PFSK-1 (cell line): ENCODE measurements around the gene AIRE.

Source experiments
- FOXP2 ChIP-seq: optimal IDR thresholded peaks from 2 replicates; pipeline ENCODE3; 2011; ENCODE audit warnings: borderline replicate concordance, control low read depth, inconsistent platforms; ENCODE audit not compliant: insufficient read depth; ENCODE audit errors: extremely low read length, extremely low read depth
- POLR2AphosphoS5 ChIP-seq: IDR thresholded peaks from 2 replicates; pipeline ENCODE4 v1.6.1; 2012; ENCODE audit warnings: low read depth, mild to moderate bottlenecking, control low read depth, low read length, moderate library complexity
- SIN3A ChIP-seq: IDR thresholded peaks from 2 replicates; pipeline ENCODE4 v1.6.1; 2012; ENCODE audit warnings: mild to moderate bottlenecking, low read length, moderate library complexity, borderline replicate concordance; ENCODE audit not compliant: insufficient read depth
- TAF1 ChIP-seq: IDR thresholded peaks from 2 replicates; pipeline ENCODE4 v1.6.1; 2012; ENCODE audit warnings: low read length, control low read depth, borderline replicate concordance; ENCODE audit not compliant: insufficient read depth
- TF ChIP-seq, protein P1 (sequence below), 2 experiments: IDR thresholded peaks; 2 replicates each; pipeline versions ENCODE4 v1.6.1 to v1.8.0; 2011 to 2012; ENCODE audit warnings: low read depth in 2 of 2, low read length in 2 of 2, control low read depth in 1 of 2, inconsistent platforms in 1 of 2, mild to moderate bottlenecking in 1 of 2, moderate library complexity in 1 of 2; ENCODE audit not compliant: insufficient read depth in 1 of 2

AIRE gene

DNA sequence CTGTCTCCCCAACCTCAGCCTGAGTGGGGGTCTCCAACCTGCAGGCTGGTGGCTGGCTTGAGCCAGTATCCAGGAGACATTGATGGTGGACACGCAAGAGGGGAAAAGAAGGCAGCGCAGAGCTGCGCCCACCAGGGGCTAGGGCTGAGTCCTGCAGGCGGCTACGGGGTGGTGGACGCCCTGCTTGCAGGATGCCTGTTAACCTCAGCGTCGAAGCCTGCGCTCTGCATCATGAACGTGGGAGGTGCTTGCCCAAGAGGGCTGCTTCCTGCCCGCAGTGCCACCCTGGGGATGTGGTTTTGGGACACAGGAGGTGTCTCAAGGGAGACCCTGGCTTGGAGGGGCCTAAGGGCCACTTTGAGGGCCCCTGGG, 41.9 kb downstream of the AIRE start:
- no peak for TF ChIP-seq SIN3A
- no peak for TF ChIP-seq FOXP2
- TF ChIP-seq, protein P1, sequence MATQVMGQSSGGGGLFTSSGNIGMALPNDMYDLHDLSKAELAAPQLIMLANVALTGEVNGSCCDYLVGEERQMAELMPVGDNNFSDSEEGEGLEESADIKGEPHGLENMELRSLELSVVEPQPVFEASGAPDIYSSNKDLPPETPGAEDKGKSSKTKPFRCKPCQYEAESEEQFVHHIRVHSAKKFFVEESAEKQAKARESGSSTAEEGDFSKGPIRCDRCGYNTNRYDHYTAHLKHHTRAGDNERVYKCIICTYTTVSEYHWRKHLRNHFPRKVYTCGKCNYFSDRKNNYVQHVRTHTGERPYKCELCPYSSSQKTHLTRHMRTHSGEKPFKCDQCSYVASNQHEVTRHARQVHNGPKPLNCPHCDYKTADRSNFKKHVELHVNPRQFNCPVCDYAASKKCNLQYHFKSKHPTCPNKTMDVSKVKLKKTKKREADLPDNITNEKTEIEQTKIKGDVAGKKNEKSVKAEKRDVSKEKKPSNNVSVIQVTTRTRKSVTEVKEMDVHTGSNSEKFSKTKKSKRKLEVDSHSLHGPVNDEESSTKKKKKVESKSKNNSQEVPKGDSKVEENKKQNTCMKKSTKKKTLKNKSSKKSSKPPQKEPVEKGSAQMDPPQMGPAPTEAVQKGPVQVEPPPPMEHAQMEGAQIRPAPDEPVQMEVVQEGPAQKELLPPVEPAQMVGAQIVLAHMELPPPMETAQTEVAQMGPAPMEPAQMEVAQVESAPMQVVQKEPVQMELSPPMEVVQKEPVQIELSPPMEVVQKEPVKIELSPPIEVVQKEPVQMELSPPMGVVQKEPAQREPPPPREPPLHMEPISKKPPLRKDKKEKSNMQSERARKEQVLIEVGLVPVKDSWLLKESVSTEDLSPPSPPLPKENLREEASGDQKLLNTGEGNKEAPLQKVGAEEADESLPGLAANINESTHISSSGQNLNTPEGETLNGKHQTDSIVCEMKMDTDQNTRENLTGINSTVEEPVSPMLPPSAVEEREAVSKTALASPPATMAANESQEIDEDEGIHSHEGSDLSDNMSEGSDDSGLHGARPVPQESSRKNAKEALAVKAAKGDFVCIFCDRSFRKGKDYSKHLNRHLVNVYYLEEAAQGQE (IDR thresholded peaks at IDR 0.05; ENCODE audit: insufficient read depth in 1 of 2, low read depth in 2 of 2, low read length in 2 of 2): no peak
- no peak for TF ChIP-seq TAF1

DNA sequence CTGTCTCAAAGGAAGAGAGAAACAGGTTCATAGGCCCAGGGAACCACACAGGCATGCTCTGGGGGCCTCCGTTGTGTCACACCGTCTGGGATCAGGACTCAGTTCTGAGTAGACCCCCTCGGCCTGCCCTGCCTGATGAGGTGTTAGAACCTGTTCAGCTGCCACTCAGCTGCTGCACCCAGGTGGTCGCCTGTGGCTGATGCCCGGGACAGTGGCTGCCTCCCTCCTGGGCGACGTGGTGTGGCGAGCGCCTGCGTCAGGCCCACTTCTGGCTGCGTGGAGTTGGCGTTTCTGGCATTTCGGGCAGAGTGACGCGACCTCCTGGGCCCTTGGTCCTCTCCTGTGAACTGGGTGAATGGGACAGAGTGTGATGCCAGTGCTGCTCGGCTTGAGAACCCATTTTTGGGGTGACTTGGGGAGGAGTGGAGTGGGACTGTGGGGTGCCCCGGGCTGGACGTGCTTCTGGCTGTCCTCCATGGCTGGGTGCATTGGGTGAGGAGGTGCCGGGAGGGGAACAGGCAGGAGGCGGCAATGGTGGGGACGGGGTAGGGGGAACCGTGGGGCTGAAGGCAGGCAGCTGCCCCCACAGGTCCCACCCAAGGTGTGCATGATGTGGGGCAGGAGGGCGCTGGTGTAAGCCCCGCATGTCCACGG, 42.7 kb downstream of the AIRE start:
- TF ChIP-seq, protein P1 (IDR thresholded peaks at IDR 0.05; ENCODE audit: insufficient read depth in 1 of 2, low read depth in 2 of 2, low read length in 2 of 2): no peak
- TF ChIP-seq SIN3A (no peak), TAF1 (no peak), POLR2AphosphoS5 (0 out of 2 replicates have a peak, but pooled peaks have one; percentile 1), FOXP2 (no peak)

DNA sequence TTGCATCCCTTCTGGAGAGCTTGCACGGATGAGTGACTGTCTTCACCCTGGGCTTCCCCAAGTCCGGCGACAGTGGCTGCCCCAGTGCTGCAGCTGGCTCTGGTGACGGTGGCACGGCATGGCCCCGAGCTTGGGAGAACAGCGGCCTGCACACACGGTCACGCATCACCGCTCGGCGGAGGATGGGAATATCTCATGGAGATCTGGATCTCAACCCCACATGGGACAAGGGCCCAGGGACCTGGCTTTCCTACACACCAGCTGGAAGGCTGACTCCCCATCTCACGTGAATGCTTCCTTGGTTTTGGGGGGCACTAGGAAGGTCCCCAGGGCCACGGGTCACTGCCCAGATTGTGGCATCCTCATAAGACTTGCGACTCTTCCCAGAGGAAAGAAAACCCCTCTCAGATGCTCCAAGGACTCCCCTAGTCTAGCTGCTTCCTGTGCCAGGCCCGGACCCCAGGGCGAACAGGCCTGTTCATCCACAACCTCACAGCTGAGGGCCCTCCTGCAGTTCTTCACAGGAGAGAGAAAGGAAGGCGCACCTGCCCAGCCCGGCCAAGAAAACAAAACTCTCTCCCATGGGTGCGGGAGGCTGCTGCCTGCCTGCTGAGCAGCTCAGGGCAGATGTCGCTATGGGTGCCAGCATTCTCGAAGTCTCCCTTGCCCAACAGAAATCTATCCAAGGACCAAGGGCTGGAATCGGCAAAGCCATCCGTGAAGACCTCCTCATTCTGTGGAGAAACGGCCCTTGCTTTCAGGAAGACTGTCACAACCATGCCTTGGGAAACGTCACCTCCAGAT, 43.6 kb downstream of the AIRE start:
- no peak for TF ChIP-seq SIN3A
- no peak for TF ChIP-seq FOXP2
- TF ChIP-seq TAF1: no peak
- TF ChIP-seq, protein P1 (IDR thresholded peaks at IDR 0.05; ENCODE audit: insufficient read depth in 1 of 2, low read depth in 2 of 2, low read length in 2 of 2): no peak
- no peak; the same call in 1 of the 2 replicates for TF ChIP-seq POLR2AphosphoS5

DNA sequence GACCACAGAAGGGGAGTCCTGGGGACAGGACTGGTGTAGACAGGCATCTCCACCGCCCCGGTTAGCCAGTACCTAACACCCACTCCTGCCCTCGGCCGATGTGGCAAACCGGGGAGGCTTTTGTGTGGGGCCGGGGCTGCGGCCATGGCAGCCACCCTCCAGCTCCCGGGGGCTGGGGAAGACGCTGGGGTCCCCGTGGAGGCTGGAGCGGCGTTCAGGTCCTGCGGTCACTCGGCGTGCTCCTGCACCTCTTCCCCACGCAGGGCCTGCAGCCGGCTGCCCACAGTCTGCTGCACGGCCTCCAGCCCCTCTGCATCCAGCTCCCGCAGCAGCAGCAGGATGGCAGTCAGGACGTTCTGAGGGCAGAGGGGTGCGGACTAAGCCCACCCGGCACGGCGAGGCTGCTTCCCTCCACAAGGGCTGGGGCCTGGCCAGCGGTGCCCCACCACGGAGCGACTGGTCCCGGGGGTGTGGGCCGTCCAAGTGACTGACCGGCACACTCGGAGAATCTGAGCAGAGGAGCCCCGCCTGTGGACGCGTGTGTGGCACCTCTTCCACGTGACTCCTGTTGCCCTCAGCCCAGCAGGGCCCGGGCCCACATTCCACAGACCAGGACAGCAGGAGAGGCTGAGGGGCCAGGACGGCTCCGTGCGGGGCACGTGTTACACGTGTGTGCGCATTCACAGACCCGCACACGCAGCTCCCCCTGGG, 44.5 kb downstream of the AIRE start:
- TF ChIP-seq FOXP2 (no peak), POLR2AphosphoS5 (no peak; the same call in 1 of the 2 replicates), SIN3A (no peak), TAF1 (no peak)
- TF ChIP-seq, protein P1 (IDR thresholded peaks at IDR 0.05; ENCODE audit: insufficient read depth in 1 of 2, low read depth in 2 of 2, low read length in 2 of 2): no peak
